HUES64 (cell line): Measurements from ENCODE around the gene COPS2.
"Not testable (repeated sequence)": the region's sequence is repeated elsewhere in the genome, so short reads cannot be mapped to it uniquely, and the experiment has no call there.

Experiments used
- H3K27ac ChIP-seq: 2 replicates; pipeline ENCODE4 v1.7.0; 2013; ENCODE audit warnings: low read depth, low read length, inconsistent platforms
- H3K27me3 ChIP-seq: 2 replicates; pipeline ENCODE4 v1.6.1; 2013; ENCODE audit warnings: mild to moderate bottlenecking, low read length; ENCODE audit not compliant: insufficient read depth
- H3K36me3 ChIP-seq: 2 replicates; pipeline ENCODE4 v1.6.1; 2013; ENCODE audit warnings: mild to moderate bottlenecking, low read length; ENCODE audit not compliant: insufficient read depth
- H3K4me1 ChIP-seq: 2 replicates; pipeline ENCODE4 v1.6.1; 2013; ENCODE audit warnings: mild to moderate bottlenecking, low read length, moderate library complexity; ENCODE audit not compliant: insufficient read depth
- H3K4me3 ChIP-seq: 2 replicates; pipeline ENCODE4 v1.5.1; 2013; ENCODE audit warnings: mild to moderate bottlenecking, low read length, moderate library complexity
- H3K9ac ChIP-seq: 2 replicates; pipeline ENCODE4 v1.6.1; 2013; ENCODE audit warnings: mild to moderate bottlenecking, low read depth, low read length
- H3K9me3 ChIP-seq: 2 replicates; pipeline ENCODE4 v1.6.1; 2013; ENCODE audit warnings: low read depth, low read length; ENCODE audit not compliant: insufficient read depth
- WGBS: fragments of 150-250, 120-280 bp; methylation state at CpG from one replicate; pipeline ENCODE4 v1.1.7; 2013; ENCODE audit warnings: missing lambda C conversion rate; 5-methylcytosine and 5-hydroxymethylcytosine counted together

COPS2 gene

GRCh38 chr15:49079340-49080039 is 75.9 kb downstream of the COPS2 start:
- no peaks in the 10 kb centered on the region for H3K9me3 ChIP-seq
- WGBS, result 93% methylated on average over 21 of the region's 23 CpGs
- H3K4me1 ChIP-seq, result no peaks in the 10 kb centered on the region
- H3K36me3 ChIP-seq, result no peaks in the 10 kb centered on the region
- H3K27ac ChIP-seq, result no peak overlapping the region
- no peak overlapping the region for H3K4me3 ChIP-seq
- no peak overlapping the region for H3K9ac ChIP-seq
- no peaks in the 10 kb centered on the region for H3K27me3 ChIP-seq

GRCh38 chr15:49075881-49076280 is 79.5 kb downstream of the COPS2 start:
- Histone ChIP-seq H3K9ac (no peak overlapping the region), H3K4me3 (no peak overlapping the region), H3K27me3 (no peaks in the 10 kb centered on the region), H3K4me1 (no peaks in the 10 kb centered on the region), H3K9me3 (no peaks in the 10 kb centered on the region), H3K36me3 (no peaks in the 10 kb centered on the region), H3K27ac (no peak overlapping the region)

- H3K9ac ChIP-seq, H3K4me3 ChIP-seq, H3K4me1 ChIP-seq, H3K36me3 ChIP-seq, H3K27me3 ChIP-seq, H3K9me3 ChIP-seq, H3K27ac ChIP-seq: not testable (repeated sequence)
- WGBS, result 96% methylated on average over 4 of the region's 6 CpGs
Measured at GRCh38 chr15:49074589-49075287, 80.7 kb downstream of the COPS2 start.
